H1 (cell line): ENCODE results near the gene DNAJC7. TPM values are rescaled to one million over a fixed set of nuclear protein-coding genes. Genes with fewer than 3 reads are reported as not detected.

ENCODE experiments used
- CEBPB ChIP-seq: IDR thresholded peaks from 2 replicates; pipeline ENCODE4 v1.6.1; 2012; ENCODE audit warnings: low read depth, low read length
- EGR1 ChIP-seq: IDR thresholded peaks from 2 replicates; pipeline ENCODE4 v1.6.1; 2011; ENCODE audit warnings: low read depth, low read length, borderline replicate concordance
- RBBP5 ChIP-seq: IDR thresholded peaks from 2 replicates; pipeline ENCODE4 v1.7.1; 2012; ENCODE audit warnings: low read depth, mild to moderate bottlenecking, inconsistent platforms, low read length, moderate library complexity, borderline replicate concordance
- TEAD4 ChIP-seq: IDR thresholded peaks from 2 replicates; pipeline ENCODE4 v1.6.1; 2012; ENCODE audit warnings: low read depth, low read length, inconsistent platforms, mixed read lengths
- polyA plus RNA-seq, 7 experiments: library from polyadenylated mRNA; depleted of rRNA in 3 of 7; stranded (reverse) in 5 of 7; unstranded in 2 of 7; fragments of >200 nt in 5 of 7; fragments of 200-250 nt in 2 of 7; gene quantifications; 1 replicate in 5 of 7; 2 replicates in 1 of 7; 4 replicates in 1 of 7; pipeline versions ENCODE4 v1.2.1 to v1.2.3, GENCODE V29; 2011 to 2013; ENCODE audit warnings: missing spikeins in 2 of 7, mixed read lengths in 2 of 7
- total RNA-seq: library from RNA; stranded (reverse); fragmentation: NEBNext Ultra II Directional; extraction: Animal tissue kit (Norgen Biotek cat#: 25700); gene quantifications from 2 replicates; pipeline ENCODE4 v1.2.1, GENCODE V29; 2021
- TF ChIP-seq, protein P1 (sequence below): fragments of 300-600 bp; sonication (generic); IDR thresholded peaks from 2 replicates; pipeline ENCODE4 v1.7.1; 2012; ENCODE audit warnings: low read length, moderate library complexity, mild to moderate bottlenecking, inconsistent platforms; ENCODE audit not compliant: insufficient replicate concordance
- TF ChIP-seq, protein P2 (sequence below): IDR thresholded peaks from 2 replicates; pipeline ENCODE4 v1.6.1; 2012; ENCODE audit warnings: inconsistent platforms

Gene DNAJC7
- total and polyA plus RNA-seq, 2 of the 8 experiments (the other 6 are each of a cell fraction or from before 2014, with no cell fraction given) = 31.0 to 148 TPM

DNA sequence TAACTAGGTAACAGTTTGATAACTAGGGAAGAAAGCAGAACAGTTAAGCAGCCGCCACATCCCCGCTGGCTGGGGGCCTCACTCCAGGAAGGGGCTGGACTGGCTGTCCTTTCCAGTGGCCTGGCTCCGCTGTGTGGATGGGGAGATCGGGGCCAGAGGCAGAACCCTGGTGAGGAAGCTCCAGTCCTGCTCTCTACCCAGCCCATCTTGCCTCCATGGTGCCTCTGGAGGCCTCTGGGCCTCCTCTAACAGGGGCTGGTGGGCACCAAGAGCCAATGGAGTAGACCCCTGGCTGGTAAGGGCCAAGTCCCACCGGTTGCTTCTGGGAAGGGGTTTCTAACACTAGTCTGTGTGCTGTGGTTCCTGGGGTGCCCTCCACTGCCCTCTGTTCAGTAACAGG, 42.6 kb downstream of the DNAJC7 start (continued):
- TF ChIP-seq, protein P1, sequence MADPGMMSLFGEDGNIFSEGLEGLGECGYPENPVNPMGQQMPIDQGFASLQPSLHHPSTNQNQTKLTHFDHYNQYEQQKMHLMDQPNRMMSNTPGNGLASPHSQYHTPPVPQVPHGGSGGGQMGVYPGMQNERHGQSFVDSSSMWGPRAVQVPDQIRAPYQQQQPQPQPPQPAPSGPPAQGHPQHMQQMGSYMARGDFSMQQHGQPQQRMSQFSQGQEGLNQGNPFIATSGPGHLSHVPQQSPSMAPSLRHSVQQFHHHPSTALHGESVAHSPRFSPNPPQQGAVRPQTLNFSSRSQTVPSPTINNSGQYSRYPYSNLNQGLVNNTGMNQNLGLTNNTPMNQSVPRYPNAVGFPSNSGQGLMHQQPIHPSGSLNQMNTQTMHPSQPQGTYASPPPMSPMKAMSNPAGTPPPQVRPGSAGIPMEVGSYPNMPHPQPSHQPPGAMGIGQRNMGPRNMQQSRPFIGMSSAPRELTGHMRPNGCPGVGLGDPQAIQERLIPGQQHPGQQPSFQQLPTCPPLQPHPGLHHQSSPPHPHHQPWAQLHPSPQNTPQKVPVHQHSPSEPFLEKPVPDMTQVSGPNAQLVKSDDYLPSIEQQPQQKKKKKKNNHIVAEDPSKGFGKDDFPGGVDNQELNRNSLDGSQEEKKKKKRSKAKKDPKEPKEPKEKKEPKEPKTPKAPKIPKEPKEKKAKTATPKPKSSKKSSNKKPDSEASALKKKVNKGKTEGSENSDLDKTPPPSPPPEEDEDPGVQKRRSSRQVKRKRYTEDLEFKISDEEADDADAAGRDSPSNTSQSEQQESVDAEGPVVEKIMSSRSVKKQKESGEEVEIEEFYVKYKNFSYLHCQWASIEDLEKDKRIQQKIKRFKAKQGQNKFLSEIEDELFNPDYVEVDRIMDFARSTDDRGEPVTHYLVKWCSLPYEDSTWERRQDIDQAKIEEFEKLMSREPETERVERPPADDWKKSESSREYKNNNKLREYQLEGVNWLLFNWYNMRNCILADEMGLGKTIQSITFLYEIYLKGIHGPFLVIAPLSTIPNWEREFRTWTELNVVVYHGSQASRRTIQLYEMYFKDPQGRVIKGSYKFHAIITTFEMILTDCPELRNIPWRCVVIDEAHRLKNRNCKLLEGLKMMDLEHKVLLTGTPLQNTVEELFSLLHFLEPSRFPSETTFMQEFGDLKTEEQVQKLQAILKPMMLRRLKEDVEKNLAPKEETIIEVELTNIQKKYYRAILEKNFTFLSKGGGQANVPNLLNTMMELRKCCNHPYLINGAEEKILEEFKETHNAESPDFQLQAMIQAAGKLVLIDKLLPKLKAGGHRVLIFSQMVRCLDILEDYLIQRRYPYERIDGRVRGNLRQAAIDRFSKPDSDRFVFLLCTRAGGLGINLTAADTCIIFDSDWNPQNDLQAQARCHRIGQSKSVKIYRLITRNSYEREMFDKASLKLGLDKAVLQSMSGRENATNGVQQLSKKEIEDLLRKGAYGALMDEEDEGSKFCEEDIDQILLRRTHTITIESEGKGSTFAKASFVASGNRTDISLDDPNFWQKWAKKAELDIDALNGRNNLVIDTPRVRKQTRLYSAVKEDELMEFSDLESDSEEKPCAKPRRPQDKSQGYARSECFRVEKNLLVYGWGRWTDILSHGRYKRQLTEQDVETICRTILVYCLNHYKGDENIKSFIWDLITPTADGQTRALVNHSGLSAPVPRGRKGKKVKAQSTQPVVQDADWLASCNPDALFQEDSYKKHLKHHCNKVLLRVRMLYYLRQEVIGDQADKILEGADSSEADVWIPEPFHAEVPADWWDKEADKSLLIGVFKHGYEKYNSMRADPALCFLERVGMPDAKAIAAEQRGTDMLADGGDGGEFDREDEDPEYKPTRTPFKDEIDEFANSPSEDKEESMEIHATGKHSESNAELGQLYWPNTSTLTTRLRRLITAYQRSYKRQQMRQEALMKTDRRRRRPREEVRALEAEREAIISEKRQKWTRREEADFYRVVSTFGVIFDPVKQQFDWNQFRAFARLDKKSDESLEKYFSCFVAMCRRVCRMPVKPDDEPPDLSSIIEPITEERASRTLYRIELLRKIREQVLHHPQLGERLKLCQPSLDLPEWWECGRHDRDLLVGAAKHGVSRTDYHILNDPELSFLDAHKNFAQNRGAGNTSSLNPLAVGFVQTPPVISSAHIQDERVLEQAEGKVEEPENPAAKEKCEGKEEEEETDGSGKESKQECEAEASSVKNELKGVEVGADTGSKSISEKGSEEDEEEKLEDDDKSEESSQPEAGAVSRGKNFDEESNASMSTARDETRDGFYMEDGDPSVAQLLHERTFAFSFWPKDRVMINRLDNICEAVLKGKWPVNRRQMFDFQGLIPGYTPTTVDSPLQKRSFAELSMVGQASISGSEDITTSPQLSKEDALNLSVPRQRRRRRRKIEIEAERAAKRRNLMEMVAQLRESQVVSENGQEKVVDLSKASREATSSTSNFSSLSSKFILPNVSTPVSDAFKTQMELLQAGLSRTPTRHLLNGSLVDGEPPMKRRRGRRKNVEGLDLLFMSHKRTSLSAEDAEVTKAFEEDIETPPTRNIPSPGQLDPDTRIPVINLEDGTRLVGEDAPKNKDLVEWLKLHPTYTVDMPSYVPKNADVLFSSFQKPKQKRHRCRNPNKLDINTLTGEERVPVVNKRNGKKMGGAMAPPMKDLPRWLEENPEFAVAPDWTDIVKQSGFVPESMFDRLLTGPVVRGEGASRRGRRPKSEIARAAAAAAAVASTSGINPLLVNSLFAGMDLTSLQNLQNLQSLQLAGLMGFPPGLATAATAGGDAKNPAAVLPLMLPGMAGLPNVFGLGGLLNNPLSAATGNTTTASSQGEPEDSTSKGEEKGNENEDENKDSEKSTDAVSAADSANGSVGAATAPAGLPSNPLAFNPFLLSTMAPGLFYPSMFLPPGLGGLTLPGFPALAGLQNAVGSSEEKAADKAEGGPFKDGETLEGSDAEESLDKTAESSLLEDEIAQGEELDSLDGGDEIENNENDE = no peak
- TF ChIP-seq, protein P2, sequence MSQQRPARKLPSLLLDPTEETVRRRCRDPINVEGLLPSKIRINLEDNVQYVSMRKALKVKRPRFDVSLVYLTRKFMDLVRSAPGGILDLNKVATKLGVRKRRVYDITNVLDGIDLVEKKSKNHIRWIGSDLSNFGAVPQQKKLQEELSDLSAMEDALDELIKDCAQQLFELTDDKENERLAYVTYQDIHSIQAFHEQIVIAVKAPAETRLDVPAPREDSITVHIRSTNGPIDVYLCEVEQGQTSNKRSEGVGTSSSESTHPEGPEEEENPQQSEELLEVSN = no peak
- TF ChIP-seq CEBPB (no peak), RBBP5 (no peak), EGR1 (no peak), TEAD4 (no peak)
